ENCODE measurements around the gene ZBTB33. TPM values are rescaled to one million over a fixed set of nuclear protein-coding genes. Genes with fewer than 3 reads are reported as not detected.
A peak's percentile ranks its signal among the peaks of the same experiment; 100 is the strongest.

ZBTB33 gene
- total RNA-seq, 6 donors from 2014 or later = 5.0 to 18.6 (median 12.6) TPM

DNA sequence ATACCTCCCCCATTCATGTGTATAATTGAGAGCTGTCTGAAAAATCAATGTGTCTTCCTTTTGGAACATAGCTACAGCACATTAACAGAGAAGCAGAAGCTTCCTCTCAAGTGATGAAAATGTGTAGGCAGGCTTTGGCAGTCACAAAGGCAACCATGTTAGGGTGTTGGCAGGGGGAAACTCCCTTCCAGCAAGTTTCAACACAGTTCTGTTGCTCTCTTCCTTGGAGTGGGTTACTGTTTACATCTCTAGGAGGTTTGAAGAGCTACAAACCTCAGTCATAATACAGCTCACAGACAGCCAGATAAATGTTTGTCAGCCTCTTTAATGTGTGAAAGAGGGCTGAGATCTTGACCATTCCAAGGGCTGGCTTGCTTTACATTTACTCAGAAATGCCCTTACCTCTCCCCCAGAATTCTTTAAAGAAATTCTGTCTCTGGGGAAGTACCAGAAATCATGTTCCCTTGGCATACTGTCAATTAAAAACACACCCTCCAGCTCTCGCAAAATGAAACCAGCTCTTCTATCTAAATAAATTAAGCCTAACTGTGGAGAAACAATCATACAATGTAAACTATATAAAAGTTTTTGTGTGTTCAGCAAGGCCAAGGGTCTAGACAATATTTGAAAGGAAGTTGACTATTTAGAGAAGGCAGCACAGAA lies 18.9 kb downstream of the ZBTB33 start:
- DNase-seq (peak in 1 of 2 donors; percentile 44), ATAC-seq (ENCODE audit: low FRiP score in 2 of 2) (peak; percentile 70 to 80)
- H3K36me3 ChIP-seq = no peaks in the 10 kb centered on the region
- WGBS, 2 donors = 0 to 26% methylated on average over 1 of the region's 1 CpG
- H3K27me3 ChIP-seq = no peaks in the 10 kb centered on the region
- no peak overlapping the region for H3K4me3 ChIP-seq
- peak overlapping the region in 2 of 4 donors; percentile 26 to 32 for H3K27ac ChIP-seq
- no peaks in the 10 kb centered on the region for H3K9me3 ChIP-seq
- peak in 1 of 4 donors; percentile 11 for TF ChIP-seq EP300 (IDR thresholded peaks at IDR 0.05)
- no peak for TF ChIP-seq CTCF (IDR thresholded peaks at IDR 0.05)
- peaks cover 0 to 10% (median 0%) of the 10 kb centered on the region in 4 donors for H3K4me1 ChIP-seq

GRCh38 chrX:120270567-120270966 lies 20.0 kb downstream of the ZBTB33 start:
- DNase-seq (no peak), ATAC-seq (ENCODE audit: low FRiP score in 2 of 2) (no peak)
- TF ChIP-seq CTCF (IDR thresholded peaks at IDR 0.05) (no peak), POLR2AphosphoS5 (IDR thresholded peaks at IDR 0.05) (no peak)
- Histone ChIP-seq H3K27ac (no peak overlapping the region), H3K9me3 (no peaks in the 10 kb centered on the region), H3K36me3 (no peaks in the 10 kb centered on the region), H3K4me3 (no peak overlapping the region), H3K4me1 (peaks cover 0 to 10% (median 0%) of the 10 kb centered on the region in 4 donors), H3K27me3 (no peaks in the 10 kb centered on the region)
- WGBS, 2 donors = 64% methylated on average over 4 of the region's 4 CpGs; no CpG with 5 or more reads in 1 of the 2 donors

- 49 to 64% methylated on average over 2 of the region's 2 CpGs for WGBS, 2 donors
- no peaks in the 10 kb centered on the region for H3K9me3 ChIP-seq
- no peaks in the 10 kb centered on the region for H3K27me3 ChIP-seq
- no peak overlapping the region for H3K4me3 ChIP-seq
- no peaks in the 10 kb centered on the region for H3K36me3 ChIP-seq
- H3K4me1 ChIP-seq = peaks cover 0 to 10% (median 0%) of the 10 kb centered on the region in 4 donors
- H3K27ac ChIP-seq = no peak overlapping the region
- TF ChIP-seq POLR2A (IDR thresholded peaks at IDR 0.05) (no peak), POLR2AphosphoS5 (IDR thresholded peaks at IDR 0.05) (no peak), EP300 (IDR thresholded peaks at IDR 0.05) (no peak), CTCF (IDR thresholded peaks at IDR 0.05) (no peak)
- ATAC-seq (ENCODE audit: low FRiP score in 2 of 2) = peak in 1 of 2 donors; percentile 68
- peak in 1 of 2 donors; percentile 80 for DNase-seq
Measured at GRCh38 chrX:120271218-120271617, 20.6 kb downstream of the ZBTB33 start.

DNA sequence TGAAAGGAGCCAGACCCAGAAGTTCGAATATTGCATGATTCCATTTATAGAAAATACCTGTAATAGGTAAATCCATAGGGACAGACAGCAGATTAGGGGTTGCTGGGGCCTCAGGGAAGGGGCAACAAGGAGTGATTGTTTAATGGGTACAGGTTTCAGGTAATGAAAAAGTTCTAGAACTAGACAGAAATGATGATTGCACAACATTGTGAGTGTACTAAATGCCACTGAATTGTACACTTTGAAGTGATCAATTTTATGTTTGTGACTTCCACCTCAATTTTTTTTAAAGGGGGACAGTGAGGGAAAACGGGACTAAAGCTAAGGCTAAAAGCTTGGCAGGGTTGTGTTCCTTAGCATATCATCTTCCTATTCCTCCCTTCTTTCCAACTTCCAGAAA lies 23.5 kb downstream of the ZBTB33 start:
- no peak for TF ChIP-seq POLR2A (IDR thresholded peaks at IDR 0.05)
- no peak for TF ChIP-seq EP300 (IDR thresholded peaks at IDR 0.05)
- TF ChIP-seq CTCF (IDR thresholded peaks at IDR 0.05) = no peak
- TF ChIP-seq POLR2AphosphoS5 (IDR thresholded peaks at IDR 0.05) = no peak
- no peaks in the 10 kb centered on the region for H3K9me3 ChIP-seq

GRCh38 chrX:120274958-120275357 lies 24.3 kb downstream of the ZBTB33 start:
- no peak for TF ChIP-seq POLR2AphosphoS5 (IDR thresholded peaks at IDR 0.05)
- TF ChIP-seq POLR2A (IDR thresholded peaks at IDR 0.05) = no peak
- no peak for TF ChIP-seq CTCF (IDR thresholded peaks at IDR 0.05)
- no peak for TF ChIP-seq EP300 (IDR thresholded peaks at IDR 0.05)
- DNase-seq (no peak), ATAC-seq (ENCODE audit: low FRiP score in 2 of 2) (no peak)
- Histone ChIP-seq H3K4me1 (peaks cover 0 to 6% (median 0%) of the 10 kb centered on the region in 4 donors), H3K27ac (no peak overlapping the region), H3K9me3 (no peaks in the 10 kb centered on the region), H3K27me3 (no peaks in the 10 kb centered on the region), H3K4me3 (no peak overlapping the region), H3K36me3 (no peaks in the 10 kb centered on the region)
- WGBS, 2 donors = 46 to 81% methylated on average over 2 of the region's 2 CpGs

More for the DNA sequence above, 23.5 kb downstream of the ZBTB33 start:
- Histone ChIP-seq H3K36me3 (no peaks in the 10 kb centered on the region), H3K27ac (no peak overlapping the region), H3K27me3 (no peaks in the 10 kb centered on the region), H3K4me3 (no peak overlapping the region), H3K4me1 (peaks cover 0 to 10% (median 0%) of the 10 kb centered on the region in 4 donors)
- DNase-seq (no peak), ATAC-seq (ENCODE audit: low FRiP score in 2 of 2) (no peak)
- WGBS, 2 donors = 51 to 71% methylated on average over 2 of the region's 2 CpGs
